Renal cortical epithelial cell (primary cell): ENCODE measurements around the gene SLC44A3. TPM values are rescaled to one million over a fixed set of nuclear protein-coding genes. Genes with fewer than 3 reads are reported as not detected.
A peak's percentile ranks its signal among the peaks of the same experiment; 100 is the strongest.

Experiments
- DNase-seq: peaks from one replicate; pipeline ENCODE4 v3.0.0-alpha.2; 2011; ENCODE audit warnings: low read depth
- total RNA-seq: library from RNA; depleted of rRNA; stranded (reverse); fragments of >200 nt; gene quantifications from 2 replicates; pipeline ENCODE4 v1.2.3, GENCODE V29; 2014

SLC44A3 gene
- total RNA-seq, 1 donor from 2014 or later: 54.5 TPM

- DNase-seq: peak; percentile 93
Observed at GRCh38 chr1:94801919-94802546, 18.1 kb upstream of the SLC44A3 start.

- DNase-seq: no peak
Observed at GRCh38 chr1:94803106-94803505, 17.1 kb upstream of the SLC44A3 start.

GRCh38 chr1:94803517-94804441 lies 16.4 kb upstream of the SLC44A3 start:
- DNase-seq: no peak

- DNase-seq: no peak
Observed at GRCh38 chr1:94804442-94804837, 15.7 kb upstream of the SLC44A3 start.

GRCh38 chr1:94805912-94806311 lies 14.2 kb upstream of the SLC44A3 start:
- DNase-seq: peak; percentile 31

- DNase-seq: no peak
Observed at GRCh38 chr1:94806441-94806871, 13.7 kb upstream of the SLC44A3 start.

GRCh38 chr1:94807742-94808491 lies 12.2 kb upstream of the SLC44A3 start:
- no peak for DNase-seq

GRCh38 chr1:94808669-94809068 lies 11.5 kb upstream of the SLC44A3 start:
- DNase-seq: no peak

- no peak for DNase-seq
Observed at GRCh38 chr1:94812985-94813384, 7.2 kb upstream of the SLC44A3 start.

- no peak for DNase-seq
Observed at GRCh38 chr1:94816030-94816429, 4.1 kb upstream of the SLC44A3 start.

- no peak for DNase-seq
Observed at GRCh38 chr1:94817712-94818111, 2.4 kb upstream of the SLC44A3 start.

- DNase-seq: peak; percentile 33
Observed at GRCh38 chr1:94819238-94819944, 766 bp upstream of the SLC44A3 start.

GRCh38 chr1:94820936-94821335 lies 779 bp downstream of the SLC44A3 start:
- peak; percentile 39 for DNase-seq

- peak; percentile 95 for DNase-seq
Observed at GRCh38 chr1:94821636-94822305, 1.6 kb downstream of the SLC44A3 start.

GRCh38 chr1:94823116-94823515 lies 3.0 kb downstream of the SLC44A3 start:
- no peak for DNase-seq

GRCh38 chr1:94825936-94826335 lies 5.8 kb downstream of the SLC44A3 start:
- no peak for DNase-seq

- no peak for DNase-seq
Observed at GRCh38 chr1:94827434-94827833, 7.3 kb downstream of the SLC44A3 start.

GRCh38 chr1:94828251-94828650 lies 8.1 kb downstream of the SLC44A3 start:
- peak; percentile 47 for DNase-seq

- DNase-seq: no peak
Observed at GRCh38 chr1:94831641-94832040, 11.5 kb downstream of the SLC44A3 start.

- peak; percentile 60 for DNase-seq
Observed at GRCh38 chr1:94832446-94832845, 12.3 kb downstream of the SLC44A3 start.

GRCh38 chr1:94832931-94833585 lies 12.9 kb downstream of the SLC44A3 start:
- no peak for DNase-seq
